ENCODE results near the gene POLR2J.
"Not testable (repeated sequence)": the region's sequence is repeated elsewhere in the genome, so short reads cannot be mapped to it uniquely, and the experiment has no call there.

The POLR2J gene

DNA sequence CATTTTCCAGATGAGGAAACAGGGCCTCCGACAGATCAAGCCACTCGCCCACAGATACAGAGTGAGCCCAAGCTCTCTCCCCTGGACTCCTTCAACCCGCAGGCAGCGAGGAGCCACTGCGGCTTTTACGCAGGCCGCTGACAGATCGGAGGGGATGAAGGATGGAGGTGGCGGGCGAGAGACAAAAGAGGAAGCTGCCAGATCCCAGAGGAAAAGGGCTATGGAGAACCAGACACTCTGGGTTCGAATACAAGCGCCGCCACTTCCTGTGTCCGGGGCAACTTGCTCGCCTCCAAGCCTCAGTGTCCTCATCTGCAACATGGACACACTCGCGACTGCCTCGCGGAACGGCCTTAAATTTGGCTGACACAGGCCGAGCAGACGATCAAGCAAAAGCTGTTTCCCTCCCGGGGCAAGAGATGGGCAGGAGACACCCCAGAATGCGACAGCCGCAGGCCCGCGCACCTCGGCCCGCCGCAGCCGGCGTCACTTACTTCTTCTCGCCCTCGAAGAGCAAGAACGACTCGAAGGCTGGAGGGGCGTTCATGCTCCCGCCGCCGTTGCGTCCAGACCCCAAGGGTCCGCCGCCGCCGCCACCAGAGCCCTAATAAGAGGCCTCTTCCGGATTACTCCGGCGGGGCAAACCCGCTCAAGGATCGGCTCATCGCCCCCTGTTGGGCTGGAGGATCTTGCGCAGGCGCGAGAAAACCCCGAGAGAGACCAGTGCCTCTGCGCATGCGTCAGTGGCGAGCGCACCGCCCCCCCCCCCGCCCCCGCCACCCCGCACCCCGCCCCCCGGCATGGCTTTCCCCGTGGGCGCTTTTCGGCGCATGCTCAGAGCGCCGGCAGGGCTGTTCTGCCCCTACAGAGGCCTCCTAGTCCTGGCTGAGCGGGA, at the start of gene POLR2J:
Gene POLR2J, minus strand, starts transcription at position 609 of the 895 bp plus-strand sequence. Its CDS starts 62 bp downstream, at position 547.
- peak; percentile 93 to 96 for DNase-seq

DNA sequence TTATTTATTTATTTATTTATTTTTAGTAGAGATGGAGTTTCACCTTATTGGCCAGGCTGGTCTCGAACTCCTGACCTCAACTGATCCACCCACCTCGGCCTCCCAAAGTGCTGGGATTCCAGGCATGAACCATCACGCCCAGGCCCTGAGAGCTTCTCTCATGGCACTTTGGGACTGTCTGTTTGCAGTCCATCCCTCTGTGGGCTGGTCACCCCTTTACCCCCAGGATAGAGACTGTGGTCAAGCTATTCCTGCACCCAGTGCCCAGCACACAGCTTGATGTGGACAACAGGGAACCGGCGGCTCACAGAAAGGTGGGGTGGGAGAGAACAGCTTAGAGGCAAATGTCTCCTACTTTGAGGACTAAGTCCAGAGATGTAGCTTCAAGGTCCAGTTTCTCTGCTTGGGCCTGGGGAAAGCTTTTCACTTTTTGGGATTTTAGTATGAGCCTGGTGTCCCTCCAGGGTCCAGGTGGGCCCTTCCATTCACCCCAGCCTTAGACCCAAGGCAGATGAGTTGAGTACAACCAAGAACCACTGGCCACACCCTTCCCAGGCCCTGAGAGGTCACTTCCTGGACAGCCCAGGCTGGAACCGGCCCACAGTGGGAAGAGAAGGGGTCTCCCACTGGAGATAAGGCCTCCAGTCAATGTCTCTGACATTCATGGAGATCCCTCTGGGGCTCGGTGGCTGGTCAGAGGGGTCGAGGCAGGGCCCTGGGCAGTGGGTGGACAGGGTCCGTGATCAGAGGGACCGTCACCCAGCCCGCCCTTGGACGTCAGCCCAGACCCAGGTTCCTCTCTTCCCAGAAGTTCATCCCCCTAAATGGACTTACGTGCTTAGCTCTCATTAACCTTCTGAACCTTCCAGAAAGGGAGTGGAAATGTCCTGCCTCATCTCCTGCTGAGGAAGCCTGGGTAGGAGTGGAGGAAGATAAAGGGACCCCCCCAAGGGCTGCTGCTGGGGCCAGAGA, 49.4 kb upstream of the POLR2J start:
- not testable (repeated sequence) for DNase-seq

DNA sequence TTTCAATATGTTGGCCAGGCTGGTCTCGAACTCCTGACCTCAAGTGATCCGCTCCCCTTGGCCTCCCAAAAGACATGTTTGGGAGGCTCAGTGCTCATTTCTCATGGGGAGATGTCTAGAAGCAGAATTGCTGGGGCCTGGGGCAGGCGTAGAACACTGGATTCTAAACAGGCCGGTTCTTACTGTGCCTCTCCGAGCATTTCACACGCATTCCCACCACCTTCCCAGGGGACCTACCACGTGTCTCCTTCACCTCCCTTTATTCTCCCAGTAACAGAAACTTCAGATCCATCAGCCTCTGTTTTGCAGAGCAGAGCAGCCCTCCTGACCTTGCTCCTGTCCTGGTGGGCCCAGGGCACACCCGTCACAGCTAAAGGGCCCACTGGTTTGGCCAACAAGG, 48.5 kb upstream of the POLR2J start:
- DNase-seq = not testable (repeated sequence)

DNA sequence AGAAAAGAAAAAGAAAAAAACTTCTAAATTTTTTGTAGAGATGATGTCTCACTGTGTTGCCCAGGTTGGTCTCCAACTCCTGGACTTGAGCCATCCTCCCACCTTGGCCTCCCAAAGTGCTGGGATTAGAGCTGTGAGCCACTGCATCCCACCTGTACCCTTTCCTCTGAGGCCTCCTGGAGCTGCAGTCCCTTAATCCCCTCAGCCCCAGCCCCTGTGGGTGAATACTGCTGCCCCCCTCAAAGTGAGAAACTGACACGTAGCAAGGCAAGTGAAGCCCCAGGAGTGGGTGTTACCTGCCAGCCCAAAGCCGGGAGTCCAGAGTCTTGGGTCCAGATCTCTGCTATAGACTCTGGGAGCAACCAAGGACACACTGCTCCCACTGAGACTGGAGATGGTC, 46.1 kb upstream of the POLR2J start:
- DNase-seq = not testable (repeated sequence)

DNA sequence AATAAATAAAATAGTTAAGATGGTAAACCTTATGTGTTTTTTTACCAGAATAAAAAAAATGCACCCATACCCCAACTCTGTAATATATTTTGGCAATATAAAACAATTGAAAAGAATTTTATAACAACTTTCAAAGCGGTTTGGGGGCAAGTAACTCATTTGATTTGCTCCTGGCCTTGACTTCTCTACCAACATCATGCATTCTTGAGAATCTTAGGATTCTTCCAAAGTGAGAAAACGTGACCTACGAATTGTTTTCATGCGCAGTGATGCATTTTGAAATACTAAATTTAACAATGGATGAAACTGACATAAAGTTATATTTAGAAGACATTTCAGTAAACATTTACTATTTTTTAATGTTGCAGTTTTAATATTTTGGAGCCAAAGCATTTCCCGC, 42.1 kb upstream of the POLR2J start:
- DNase-seq = not testable (repeated sequence)

DNA sequence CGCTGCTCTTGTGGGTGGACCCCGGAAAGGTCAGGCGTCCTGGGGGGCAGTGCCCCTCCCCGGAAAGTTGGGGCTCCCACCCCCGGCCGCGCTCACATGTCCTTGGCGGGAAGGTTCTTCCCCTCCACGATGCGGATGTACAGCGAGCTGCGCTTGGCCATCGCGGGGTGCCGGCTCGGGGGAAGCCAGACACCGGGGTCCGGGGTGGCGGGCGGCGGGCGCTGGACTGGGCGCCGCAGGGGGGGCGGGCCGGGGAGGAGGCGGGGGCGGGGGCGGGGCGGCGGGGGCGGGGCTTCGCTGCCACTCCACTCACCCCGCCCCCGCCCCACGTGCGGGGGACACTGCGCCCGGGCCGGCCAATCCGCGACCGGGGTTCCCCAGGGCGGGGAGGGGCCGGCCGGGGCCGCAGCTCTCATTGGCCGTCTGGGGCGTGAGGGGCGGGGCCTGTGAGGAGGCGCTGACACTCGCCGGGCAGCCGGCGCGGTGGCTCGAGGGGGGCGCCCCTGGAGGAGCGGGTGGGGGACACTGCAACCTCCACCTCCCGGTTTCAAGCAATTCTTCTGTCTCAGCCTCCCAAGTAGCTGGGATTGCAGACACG, 38.9 kb upstream of the POLR2J start, which contains the start of gene RASA4B:
Gene RASA4B, minus strand, starts transcription at position 228 of the 598 bp plus-strand sequence. Its CDS starts 67 bp downstream, at position 161.
- peak in 1 of 2 donors; percentile 29 for DNase-seq

DNA sequence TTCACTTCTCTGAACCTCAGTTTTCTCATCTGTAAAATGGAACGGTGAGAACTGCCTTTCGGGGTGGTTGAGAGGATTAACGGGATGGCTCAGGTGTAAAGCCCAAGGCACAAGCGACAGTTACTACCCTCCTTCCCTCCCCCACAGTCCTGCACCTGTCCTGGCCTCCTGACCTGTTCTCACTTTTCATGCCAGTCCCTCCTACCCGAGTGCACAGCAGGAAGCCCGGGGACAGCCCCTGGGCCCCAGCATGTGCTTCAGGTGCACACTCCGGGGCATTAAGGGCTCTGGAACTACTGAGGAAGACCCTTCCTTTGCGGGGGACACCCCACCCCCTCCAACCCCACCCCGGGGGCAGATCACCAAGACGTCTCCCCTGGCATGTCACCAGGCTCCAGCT, 38.2 kb upstream of the POLR2J start:
- DNase-seq = not testable (repeated sequence)

DNA sequence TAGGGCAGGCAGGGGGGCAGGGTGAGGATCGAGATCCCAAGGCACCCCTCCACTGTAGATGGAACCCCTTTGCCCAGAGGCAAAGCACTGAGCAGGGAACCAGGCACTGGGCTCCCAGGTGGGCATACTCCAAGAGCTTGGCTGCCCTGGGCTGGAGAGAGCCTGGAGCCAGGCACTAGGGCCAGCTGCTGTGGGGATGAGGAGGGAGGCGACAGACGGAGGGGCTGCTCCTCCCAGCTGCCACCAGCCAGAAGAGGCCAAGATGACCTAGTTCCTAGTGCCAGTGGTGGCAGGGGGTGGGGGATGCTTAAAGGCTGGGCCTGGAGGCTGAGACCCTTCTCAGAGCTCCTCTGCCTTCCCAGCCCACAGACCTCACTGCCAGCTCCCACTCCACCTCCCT, 37.2 kb upstream of the POLR2J start:
- DNase-seq = not testable (repeated sequence)

GRCh38 chr7:102514881-102515721, 36.4 kb upstream of the POLR2J start:
- not testable (repeated sequence) for DNase-seq

DNA sequence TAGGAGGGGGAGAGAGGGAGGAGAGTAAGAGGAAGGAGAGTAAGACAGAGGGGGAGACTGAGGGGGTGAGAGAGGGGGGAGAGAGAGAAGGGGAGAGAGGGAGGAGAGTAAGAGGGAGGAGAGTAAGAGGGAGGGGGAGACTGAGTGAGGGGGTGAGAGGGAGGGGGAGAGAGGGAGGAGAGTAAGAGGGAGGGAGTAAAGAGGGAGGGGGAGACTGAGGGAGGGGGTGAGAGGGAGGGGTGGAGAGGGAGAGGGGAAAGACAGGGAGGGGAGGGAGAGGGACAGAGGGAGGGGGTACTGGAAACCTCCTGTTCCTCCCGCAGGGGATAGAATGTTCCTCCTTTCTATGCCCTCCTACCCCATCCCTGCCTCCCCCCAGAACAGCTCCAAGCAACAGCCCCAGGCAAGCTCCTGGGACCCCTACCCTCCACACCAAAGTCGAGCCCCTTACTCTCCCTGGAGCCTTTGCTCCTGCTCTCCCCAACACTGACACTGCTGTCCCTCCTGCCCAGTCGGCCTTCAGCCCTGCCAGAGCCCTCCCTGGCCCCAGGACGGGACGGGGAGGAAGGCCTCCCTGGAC, 34.0 kb upstream of the POLR2J start:
- DNase-seq = peak in 1 of 2 donors; percentile 30

GRCh38 chr7:102511860-102512522, 33.3 kb upstream of the POLR2J start:
- DNase-seq = not testable (repeated sequence)

GRCh38 chr7:102510575-102510974, 31.9 kb upstream of the POLR2J start:
- DNase-seq = not testable (repeated sequence)

GRCh38 chr7:102507410-102508088, 28.8 kb upstream of the POLR2J start:
- DNase-seq = not testable (repeated sequence)

DNA sequence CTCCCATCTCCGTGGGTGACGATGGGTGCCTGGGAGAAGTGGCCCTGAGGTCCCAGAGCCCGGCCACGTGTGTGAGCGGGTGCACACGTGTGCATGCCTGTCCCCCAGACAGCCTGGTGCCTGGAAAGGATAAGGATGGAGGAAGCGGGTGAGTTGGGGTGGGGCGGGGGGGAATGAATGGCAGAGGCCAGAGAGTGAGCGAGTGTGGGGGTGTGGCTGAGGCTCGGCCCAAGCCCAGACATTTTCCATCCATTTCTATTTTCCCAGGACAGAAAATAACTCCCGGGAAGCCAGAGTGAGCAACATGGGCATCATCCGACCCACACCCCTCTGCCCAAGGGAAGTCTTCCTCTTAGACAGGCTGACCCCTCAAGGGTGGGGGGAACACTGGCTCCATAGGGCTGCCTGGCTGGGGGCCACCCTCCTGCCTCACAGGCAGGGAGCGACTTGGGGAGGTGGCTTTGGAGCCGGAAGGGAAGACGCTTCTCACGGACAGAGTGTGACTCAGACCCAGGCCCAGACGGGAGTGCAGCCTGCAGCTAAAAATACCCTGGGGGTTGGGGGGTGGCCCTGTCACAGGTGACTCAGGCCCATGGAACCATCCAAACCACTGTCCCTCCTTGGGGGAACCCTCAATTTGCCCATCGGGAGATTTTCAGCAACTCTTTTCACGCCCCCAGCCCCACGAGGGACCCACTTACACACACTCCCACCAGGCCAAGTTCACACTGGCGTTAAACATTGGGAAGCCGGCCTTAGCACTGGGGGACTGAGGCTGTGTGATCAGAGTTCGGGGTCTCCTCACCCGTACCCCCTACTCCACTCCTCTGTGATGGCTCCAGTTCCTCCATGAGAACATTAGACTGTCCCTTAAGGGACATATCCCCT, 26.8 kb upstream of the POLR2J start:
- not testable (repeated sequence) for DNase-seq

DNA sequence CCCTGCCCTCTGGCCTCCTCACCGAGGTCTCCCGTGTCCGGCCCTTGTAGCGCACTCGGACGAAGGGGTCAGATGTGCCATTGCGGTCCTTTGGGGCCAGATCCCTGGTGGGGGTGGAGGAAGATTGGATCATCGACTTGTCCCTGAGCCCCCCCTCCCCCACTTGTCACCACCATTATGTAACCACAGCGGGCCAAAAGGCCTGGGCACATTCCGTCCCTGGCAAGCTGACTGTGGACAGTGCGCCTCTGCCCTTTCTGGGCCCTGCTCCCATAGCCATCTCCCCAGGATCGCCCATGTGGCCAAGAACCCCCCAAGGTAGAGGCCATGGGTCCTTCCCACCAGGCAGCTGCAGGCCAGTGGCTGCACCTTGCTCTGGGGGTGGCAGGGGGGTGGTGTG, 24.4 kb upstream of the POLR2J start:
- not testable (repeated sequence) for DNase-seq

- DNase-seq = not testable (repeated sequence)
Observed at GRCh38 chr7:102498321-102498720, 19.6 kb upstream of the POLR2J start.

- not testable (repeated sequence) for DNase-seq
Observed at GRCh38 chr7:102497308-102497707, 18.6 kb upstream of the POLR2J start.

- DNase-seq = not testable (repeated sequence)
Observed at GRCh38 chr7:102496861-102497260, 18.1 kb upstream of the POLR2J start.

All from CD4-positive, alpha-beta T cell treated with Interleukin-1 beta for 1 hour (primary cell).